SK-N-SH (cell line): ENCODE measurements around the gene CCR5. TPM values are rescaled to one million over a fixed set of nuclear protein-coding genes. Genes with fewer than 3 reads are reported as not detected.

Experiments
- CTCF ChIA-PET: fragments of 300-600, 350-600 bp; formaldehyde crosslinking; extraction: SDS; loops from one replicate; lab custom pipeline; 2021; lab: Yijun Ruan, JAX
- POLR2A ChIA-PET: fragments of 350-600 bp; sonication (Branson Sonifier 250); formaldehyde crosslinking; extraction: SDS; loops from one replicate; lab custom pipeline; 2020; ENCODE audit warnings: antibody characterized with exemption, inconsistent platforms; lab: Yijun Ruan, JAX
- DNase-seq: peaks from one replicate; pipeline ENCODE4 v3.0.0; 2012
- H2AFZ ChIP-seq: fragments of 200-600 bp; sonication (generic); 2 replicates; pipeline ENCODE4 v1.8.1; 2016; ENCODE audit warnings: antibody characterized with exemption, mild to moderate bottlenecking, low read depth
- H3F3A ChIP-seq: fragments of 200-600 bp; sonication (generic); replicated peaks from 2 replicates; pipeline ENCODE3; 2016; ENCODE audit warnings: antibody characterized with exemption, mild to moderate bottlenecking; ENCODE audit not compliant: insufficient read depth
- H3K27ac ChIP-seq, 2 experiments: fragments of 200-500 bp in 1 of 2; fragments of 200-600 bp in 1 of 2; sonication (Bioruptor generic) in 1 of 2; sonication (generic), shearing (Covaris generic) in 1 of 2; 2 replicates each; pipeline versions ENCODE4 v1.5.1 to v1.6.1; 2014 to 2016; ENCODE audit warnings: low read depth in 2 of 2, inconsistent platforms in 1 of 2, low read length in 1 of 2, mild to moderate bottlenecking in 1 of 2, mixed read lengths in 1 of 2
- H3K27me3 ChIP-seq: fragments of 200-600 bp; sonication (generic), shearing (Covaris generic); 2 replicates; pipeline ENCODE4 v1.6.1; 2016; ENCODE audit warnings: mixed run types; ENCODE audit not compliant: insufficient read depth
- H3K36me3 ChIP-seq, 2 experiments: fragments of 200-500 bp in 1 of 2; fragments of 200-600 bp in 1 of 2; sonication (Bioruptor generic) in 1 of 2; sonication (generic) in 1 of 2; replicated peaks in 1 of 2; 2 replicates each; pipeline versions ENCODE3 to v1.5.1; 2014 to 2016; ENCODE audit warnings: low read length in 1 of 2, mild to moderate bottlenecking in 1 of 2; ENCODE audit not compliant: insufficient read depth in 2 of 2, control insufficient read depth in 1 of 2
- H3K4me1 ChIP-seq, 2 experiments: fragments of 200-500 bp in 1 of 2; fragments of 200-600 bp in 1 of 2; sonication (Bioruptor generic) in 1 of 2; sonication (generic), shearing (Covaris generic) in 1 of 2; 2 replicates each; pipeline versions ENCODE4 v1.5.1 to v1.6.1; 2014 to 2016; ENCODE audit warnings: low read depth in 1 of 2, low read length in 1 of 2, mixed run types in 1 of 2; ENCODE audit not compliant: insufficient read depth in 2 of 2, control insufficient read depth in 1 of 2
- H3K4me2 ChIP-seq: fragments of 200-600 bp; sonication (generic), shearing (Covaris generic); 2 replicates; pipeline ENCODE4 v1.6.1; 2017; ENCODE audit warnings: mixed run types
- H3K4me3 ChIP-seq, 2 experiments: fragments of 200-500 bp in 1 of 2; fragments of 200-600 bp in 1 of 2; sonication (Bioruptor generic) in 1 of 2; sonication (generic), shearing (Covaris generic) in 1 of 2; 2 replicates each; pipeline versions ENCODE4 v1.5.1 to v1.8.1; 2014 to 2016; ENCODE audit warnings: low read depth in 2 of 2, inconsistent platforms in 1 of 2, low read length in 1 of 2, mild to moderate bottlenecking in 1 of 2, mixed read lengths in 1 of 2, moderate library complexity in 1 of 2
- H3K79me2 ChIP-seq: fragments of 200-600 bp; sonication (generic); 2 replicates; pipeline ENCODE4 v1.8.1; 2017; ENCODE audit warnings: mild to moderate bottlenecking; ENCODE audit not compliant: insufficient read depth
- H3K9ac ChIP-seq: fragments of 200-600 bp; sonication (generic); 2 replicates; pipeline ENCODE4 v1.6.1; 2017; ENCODE audit warnings: mixed run types
- H3K9me2 ChIP-seq: fragments of 200-600 bp; sonication (generic); 2 replicates; pipeline ENCODE4 v1.6.1; 2017; ENCODE audit warnings: mixed run types
- H3K9me3 ChIP-seq: fragments of 200-600 bp; sonication (generic); 2 replicates; pipeline ENCODE4 v1.6.1; 2017; ENCODE audit warnings: mixed run types, mild to moderate bottlenecking, moderate library complexity
- H4K20me1 ChIP-seq: fragments of 200-600 bp; sonication (generic); 2 replicates; pipeline ENCODE4 v1.6.1; 2017; ENCODE audit warnings: mild to moderate bottlenecking, mixed run types; ENCODE audit not compliant: insufficient read depth
- CHD2 ChIP-seq: fragments of 150-350 bp; IDR thresholded peaks from 2 replicates; pipeline ENCODE4 v1.6.1; 2018; ENCODE audit warnings: low read length; ENCODE audit not compliant: partially characterized antibody
- CTCF ChIP-seq: fragments of 200-600 bp; sonication (generic); IDR thresholded peaks from 2 replicates; pipeline ENCODE4 v1.6.1; 2017; ENCODE audit warnings: antibody characterized with exemption, mild to moderate bottlenecking, moderate library complexity
- ELF1 ChIP-seq: IDR thresholded peaks from 2 replicates; pipeline ENCODE4 v1.4.0; 2012
- EP300 ChIP-seq, 2 experiments: IDR thresholded peaks; 2 replicates each; pipeline versions ENCODE4 v1.4.0 to v1.6.1; 2012; ENCODE audit warnings: borderline replicate concordance in 1 of 2, low read depth in 1 of 2, low read length in 1 of 2
- EZH2phosphoT487 ChIP-seq: fragments of 200-600 bp; sonication (generic); IDR thresholded peaks from 2 replicates; pipeline ENCODE4 v1.6.1; 2017; ENCODE audit warnings: low read depth, mixed run types, mild to moderate bottlenecking, antibody characterized with exemption, moderate library complexity, borderline replicate concordance
- FOXJ3 ChIP-seq: sonication (generic); formaldehyde crosslinking; IDR thresholded peaks from 2 replicates; pipeline ENCODE4 v1.5.1; 2020; ENCODE audit warnings: mild to moderate bottlenecking, missing genetic modification reagents
- GATA2 ChIP-seq: sonication (generic); formaldehyde crosslinking; IDR thresholded peaks from 2 replicates; pipeline ENCODE4 v1.5.0; 2020; ENCODE audit warnings: mild to moderate bottlenecking, missing genetic modification reagents
- JUND ChIP-seq: IDR thresholded peaks from 2 replicates; pipeline ENCODE4 v1.4.0; 2012
- MEF2A ChIP-seq: IDR thresholded peaks from 2 replicates; pipeline ENCODE4 v1.4.0; 2012; ENCODE audit warnings: low read depth, borderline replicate concordance
- MXI1 ChIP-seq: IDR thresholded peaks from 2 replicates; pipeline ENCODE4 v1.6.1; 2012; ENCODE audit warnings: mild to moderate bottlenecking, low read depth, low read length, improper control_type of control experiment
- NRF1 ChIP-seq: IDR thresholded peaks from 2 replicates; pipeline ENCODE4 v1.6.1; 2012; ENCODE audit warnings: low read depth, mild to moderate bottlenecking, low read length
- PBX3 ChIP-seq: IDR thresholded peaks from 2 replicates; pipeline ENCODE4; 2012
- POLR2AphosphoS5 ChIP-seq: IDR thresholded peaks from 2 replicates; pipeline ENCODE4 v1.6.1; 2012; ENCODE audit warnings: low read depth, low read length
- RCOR1 ChIP-seq: fragments of 150-350 bp; IDR thresholded peaks from 2 replicates; pipeline ENCODE4 v1.6.1; 2017; ENCODE audit warnings: antibody characterized with exemption, low read length
- RFX5 ChIP-seq: IDR thresholded peaks from 2 replicates; pipeline ENCODE4 v1.6.1; 2012; ENCODE audit warnings: mild to moderate bottlenecking, improper control_type of control experiment, low read length
- RXRA ChIP-seq: IDR thresholded peaks from 2 replicates; pipeline ENCODE4 v1.4.0; 2012; ENCODE audit warnings: low read depth, mild to moderate bottlenecking, borderline replicate concordance
- WGBS: methylation state at CpG from one replicate; pipeline ENCODE4 v1.1.6; 2017; ENCODE audit warnings: low lambda C conversion rate; 5-methylcytosine and 5-hydroxymethylcytosine counted together
- polyA plus RNA-seq, 3 experiments: library from polyadenylated mRNA; depleted of rRNA; stranded (reverse); fragments of >200 nt; gene quantifications; 2 replicates each; pipeline ENCODE4 v1.2.3, GENCODE V29; 2012
- TF ChIP-seq, protein P1 (sequence below): fragments of 150-350 bp; IDR thresholded peaks from 2 replicates; pipeline ENCODE4 v1.6.1; 2016; ENCODE audit warnings: mild to moderate bottlenecking, low read depth, low read length
- TF ChIP-seq, protein P2 (sequence below): IDR thresholded peaks from 2 replicates; pipeline ENCODE4 v1.4.0; 2012; ENCODE audit warnings: low read depth, borderline replicate concordance
- TF ChIP-seq, protein P3 (sequence below): fragments of 150-350 bp; IDR thresholded peaks from 2 replicates; pipeline ENCODE4 v1.6.1; 2017; ENCODE audit warnings: antibody characterized with exemption, low read length, low read depth, borderline replicate concordance
- TF ChIP-seq, protein P4 (sequence below): IDR thresholded peaks from 2 replicates; pipeline ENCODE4 v1.6.1; 2012; ENCODE audit warnings: mild to moderate bottlenecking, low read depth, low read length, moderate library complexity

The CCR5 gene
- polyA plus RNA-seq, 1 of the 3 experiments (the other 2 are of a cell fraction), result not detected

GRCh38 chr3:46365737-46366524 lies 4.8 kb upstream of the CCR5 start:
- TF ChIP-seq RFX5 (no peak), EZH2phosphoT487 (no peak), RXRA (no peak), EP300 (IDR thresholded peaks at IDR 0.05; ENCODE audit: borderline replicate concordance in 1 of 2, low read depth in 1 of 2, low read length in 1 of 2) (no peak), POLR2AphosphoS5 (no peak), CHD2 (no peak), GATA2 (CRISPR knock-in tag) (no peak), MEF2A (no peak), JUND (no peak), ELF1 (no peak), NRF1 (no peak), MXI1 (no peak), PBX3 (no peak), RCOR1 (no peak), FOXJ3 (no peak), CTCF (no peak)
- TF ChIP-seq, protein P1, sequence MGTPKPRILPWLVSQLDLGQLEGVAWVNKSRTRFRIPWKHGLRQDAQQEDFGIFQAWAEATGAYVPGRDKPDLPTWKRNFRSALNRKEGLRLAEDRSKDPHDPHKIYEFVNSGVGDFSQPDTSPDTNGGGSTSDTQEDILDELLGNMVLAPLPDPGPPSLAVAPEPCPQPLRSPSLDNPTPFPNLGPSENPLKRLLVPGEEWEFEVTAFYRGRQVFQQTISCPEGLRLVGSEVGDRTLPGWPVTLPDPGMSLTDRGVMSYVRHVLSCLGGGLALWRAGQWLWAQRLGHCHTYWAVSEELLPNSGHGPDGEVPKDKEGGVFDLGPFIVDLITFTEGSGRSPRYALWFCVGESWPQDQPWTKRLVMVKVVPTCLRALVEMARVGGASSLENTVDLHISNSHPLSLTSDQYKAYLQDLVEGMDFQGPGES, result no peak
- TF ChIP-seq, protein P2, sequence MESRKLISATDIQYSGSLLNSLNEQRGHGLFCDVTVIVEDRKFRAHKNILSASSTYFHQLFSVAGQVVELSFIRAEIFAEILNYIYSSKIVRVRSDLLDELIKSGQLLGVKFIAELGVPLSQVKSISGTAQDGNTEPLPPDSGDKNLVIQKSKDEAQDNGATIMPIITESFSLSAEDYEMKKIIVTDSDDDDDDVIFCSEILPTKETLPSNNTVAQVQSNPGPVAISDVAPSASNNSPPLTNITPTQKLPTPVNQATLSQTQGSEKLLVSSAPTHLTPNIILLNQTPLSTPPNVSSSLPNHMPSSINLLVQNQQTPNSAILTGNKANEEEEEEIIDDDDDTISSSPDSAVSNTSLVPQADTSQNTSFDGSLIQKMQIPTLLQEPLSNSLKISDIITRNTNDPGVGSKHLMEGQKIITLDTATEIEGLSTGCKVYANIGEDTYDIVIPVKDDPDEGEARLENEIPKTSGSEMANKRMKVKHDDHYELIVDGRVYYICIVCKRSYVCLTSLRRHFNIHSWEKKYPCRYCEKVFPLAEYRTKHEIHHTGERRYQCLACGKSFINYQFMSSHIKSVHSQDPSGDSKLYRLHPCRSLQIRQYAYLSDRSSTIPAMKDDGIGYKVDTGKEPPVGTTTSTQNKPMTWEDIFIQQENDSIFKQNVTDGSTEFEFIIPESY, result no peak
- TF ChIP-seq, protein P3, sequence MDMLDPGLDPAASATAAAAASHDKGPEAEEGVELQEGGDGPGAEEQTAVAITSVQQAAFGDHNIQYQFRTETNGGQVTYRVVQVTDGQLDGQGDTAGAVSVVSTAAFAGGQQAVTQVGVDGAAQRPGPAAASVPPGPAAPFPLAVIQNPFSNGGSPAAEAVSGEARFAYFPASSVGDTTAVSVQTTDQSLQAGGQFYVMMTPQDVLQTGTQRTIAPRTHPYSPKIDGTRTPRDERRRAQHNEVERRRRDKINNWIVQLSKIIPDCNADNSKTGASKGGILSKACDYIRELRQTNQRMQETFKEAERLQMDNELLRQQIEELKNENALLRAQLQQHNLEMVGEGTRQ, result no peak
- TF ChIP-seq, protein P4, sequence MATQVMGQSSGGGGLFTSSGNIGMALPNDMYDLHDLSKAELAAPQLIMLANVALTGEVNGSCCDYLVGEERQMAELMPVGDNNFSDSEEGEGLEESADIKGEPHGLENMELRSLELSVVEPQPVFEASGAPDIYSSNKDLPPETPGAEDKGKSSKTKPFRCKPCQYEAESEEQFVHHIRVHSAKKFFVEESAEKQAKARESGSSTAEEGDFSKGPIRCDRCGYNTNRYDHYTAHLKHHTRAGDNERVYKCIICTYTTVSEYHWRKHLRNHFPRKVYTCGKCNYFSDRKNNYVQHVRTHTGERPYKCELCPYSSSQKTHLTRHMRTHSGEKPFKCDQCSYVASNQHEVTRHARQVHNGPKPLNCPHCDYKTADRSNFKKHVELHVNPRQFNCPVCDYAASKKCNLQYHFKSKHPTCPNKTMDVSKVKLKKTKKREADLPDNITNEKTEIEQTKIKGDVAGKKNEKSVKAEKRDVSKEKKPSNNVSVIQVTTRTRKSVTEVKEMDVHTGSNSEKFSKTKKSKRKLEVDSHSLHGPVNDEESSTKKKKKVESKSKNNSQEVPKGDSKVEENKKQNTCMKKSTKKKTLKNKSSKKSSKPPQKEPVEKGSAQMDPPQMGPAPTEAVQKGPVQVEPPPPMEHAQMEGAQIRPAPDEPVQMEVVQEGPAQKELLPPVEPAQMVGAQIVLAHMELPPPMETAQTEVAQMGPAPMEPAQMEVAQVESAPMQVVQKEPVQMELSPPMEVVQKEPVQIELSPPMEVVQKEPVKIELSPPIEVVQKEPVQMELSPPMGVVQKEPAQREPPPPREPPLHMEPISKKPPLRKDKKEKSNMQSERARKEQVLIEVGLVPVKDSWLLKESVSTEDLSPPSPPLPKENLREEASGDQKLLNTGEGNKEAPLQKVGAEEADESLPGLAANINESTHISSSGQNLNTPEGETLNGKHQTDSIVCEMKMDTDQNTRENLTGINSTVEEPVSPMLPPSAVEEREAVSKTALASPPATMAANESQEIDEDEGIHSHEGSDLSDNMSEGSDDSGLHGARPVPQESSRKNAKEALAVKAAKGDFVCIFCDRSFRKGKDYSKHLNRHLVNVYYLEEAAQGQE, result no peak
- Histone ChIP-seq H3K4me1 (no peaks in the 10 kb centered on the region; a peak in 1 of 4 replicates), H3K79me2 (no peaks in the 10 kb centered on the region), H4K20me1 (no peaks in the 10 kb centered on the region), H3K9me3 (no peaks in the 10 kb centered on the region), H3K4me2 (no peak overlapping the region), H3K27me3 (peaks cover 17% of the 10 kb centered on the region; the same call in 1 of the 2 replicates), H3K4me3 (no peak overlapping the region), H3K36me3 (no peaks in the 10 kb centered on the region), H3K9ac (no peak overlapping the region), H2AFZ (no peak overlapping the region), H3K27ac (no peak overlapping the region), H3F3A (no peaks in the 10 kb centered on the region), H3K9me2 (no peaks in the 10 kb centered on the region)
- no peak for DNase-seq
- CTCF ChIA-PET, result interaction anchor here (2.3 kb wide), 1 partner anchor 12 kb away, joined by 8 read pairs; no protein-coding TSS in a partner anchor
- POLR2A ChIA-PET, result no interaction called here
- WGBS, result 3% methylated on average over 5 of the region's 5 CpGs
